ENCODE results near the gene HPS3.
A peak's percentile ranks its signal among the peaks of the same experiment; 100 is the strongest.
"Not testable (repeated sequence)": the region's sequence is repeated elsewhere in the genome, so short reads cannot be mapped to it uniquely, and the experiment has no call there.

Gene HPS3

GRCh38 chr3:149196805-149197592, 67.6 kb downstream of the HPS3 start:
- DNase-seq, result not testable (repeated sequence)

- no peak for DNase-seq
These were observed 68.2 kb downstream of the HPS3 start for GRCh38 chr3:149197669-149198068.

- no peak for DNase-seq
These were observed 69.2 kb downstream of the HPS3 start for GRCh38 chr3:149198611-149199010.

- DNase-seq, result no peak
These were observed 70.0 kb downstream of the HPS3 start for GRCh38 chr3:149199474-149199873.

GRCh38 chr3:149203758-149204157, 74.3 kb downstream of the HPS3 start:
- peak in 1 of 5 donors; percentile 53 for DNase-seq

- DNase-seq, result no peak
These were observed 75.1 kb downstream of the HPS3 start for GRCh38 chr3:149204390-149204991.

- DNase-seq, result no peak
These were observed 78.0 kb downstream of the HPS3 start for GRCh38 chr3:149207475-149207874.

GRCh38 chr3:149209431-149209830, 80.0 kb downstream of the HPS3 start:
- DNase-seq, result no peak

- DNase-seq, result no peak
These were observed 82.9 kb downstream of the HPS3 start for GRCh38 chr3:149212386-149212785.

GRCh38 chr3:149214702-149215101, 85.3 kb downstream of the HPS3 start:
- DNase-seq, result no peak

- no peak for DNase-seq
These were observed 86.1 kb downstream of the HPS3 start for GRCh38 chr3:149215515-149215914.

- no peak for DNase-seq
These were observed 86.9 kb downstream of the HPS3 start for GRCh38 chr3:149216193-149216869.

GRCh38 chr3:149217347-149217746, 87.9 kb downstream of the HPS3 start:
- DNase-seq, result no peak

GRCh38 chr3:149219380-149220121, 90.1 kb downstream of the HPS3 start:
- not testable (repeated sequence) for DNase-seq

- no peak for DNase-seq
These were observed 92.5 kb downstream of the HPS3 start, which contains the start of gene CP for GRCh38 chr3:149221783-149222517. TSS of gene CP (minus strand) at chr3:149221829. CDS start at chr3:149221792, 37 bp downstream.

All from T-helper 1 cell (primary cell).